ENCODE results near the gene GLDC.
"Not testable (repeated sequence)": the region's sequence is repeated elsewhere in the genome, so short reads cannot be mapped to it uniquely, and the experiment has no call there.

GLDC gene

DNA sequence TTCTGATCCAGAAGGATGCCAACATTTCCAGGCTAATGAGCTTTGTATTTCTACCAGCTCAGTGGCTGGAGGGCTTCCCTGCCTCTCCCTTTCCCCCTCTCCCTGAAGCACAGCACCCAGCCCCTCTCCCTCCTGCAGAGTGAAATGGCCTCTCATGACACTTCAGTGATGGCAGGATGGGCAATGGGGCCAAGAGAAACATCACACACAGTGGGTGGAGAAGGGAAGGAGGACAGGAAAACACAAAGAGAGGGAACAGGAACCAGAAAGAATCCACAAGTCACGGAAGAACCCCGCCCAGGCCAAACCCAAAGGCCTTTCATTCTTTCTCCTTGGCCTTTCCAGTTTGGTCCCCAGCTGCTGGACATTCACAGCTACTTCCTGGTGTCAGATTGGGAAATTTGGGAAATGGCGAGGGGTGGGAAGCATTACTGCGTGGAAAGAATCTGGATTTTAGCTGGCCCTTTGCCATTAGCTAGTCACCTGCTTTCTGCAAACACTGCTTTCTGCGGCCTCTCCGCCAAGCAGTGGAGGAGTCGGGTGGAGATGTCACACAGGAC lies 82.6 kb downstream of the GLDC start:
- DNase-seq = no peak

DNA sequence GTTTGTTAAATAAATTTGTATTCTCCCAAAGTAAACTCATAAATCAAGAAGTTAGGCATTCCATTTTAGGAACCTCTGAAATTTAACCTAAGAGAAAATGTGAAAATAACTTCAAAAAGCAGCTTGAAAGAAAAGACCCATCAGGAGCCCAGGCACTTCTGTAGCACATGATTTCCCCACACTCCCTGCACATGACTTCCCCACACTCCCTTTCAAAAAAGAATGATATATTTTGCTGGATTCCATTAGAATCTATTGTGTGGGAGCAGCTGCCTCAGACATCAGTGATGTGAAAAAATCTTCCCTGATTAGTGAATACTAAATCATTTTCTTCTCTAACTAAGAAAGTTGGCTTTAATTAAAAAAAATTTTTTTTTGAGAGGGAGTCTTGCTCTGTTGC lies 83.3 kb downstream of the GLDC start:
- no peak for DNase-seq

DNA sequence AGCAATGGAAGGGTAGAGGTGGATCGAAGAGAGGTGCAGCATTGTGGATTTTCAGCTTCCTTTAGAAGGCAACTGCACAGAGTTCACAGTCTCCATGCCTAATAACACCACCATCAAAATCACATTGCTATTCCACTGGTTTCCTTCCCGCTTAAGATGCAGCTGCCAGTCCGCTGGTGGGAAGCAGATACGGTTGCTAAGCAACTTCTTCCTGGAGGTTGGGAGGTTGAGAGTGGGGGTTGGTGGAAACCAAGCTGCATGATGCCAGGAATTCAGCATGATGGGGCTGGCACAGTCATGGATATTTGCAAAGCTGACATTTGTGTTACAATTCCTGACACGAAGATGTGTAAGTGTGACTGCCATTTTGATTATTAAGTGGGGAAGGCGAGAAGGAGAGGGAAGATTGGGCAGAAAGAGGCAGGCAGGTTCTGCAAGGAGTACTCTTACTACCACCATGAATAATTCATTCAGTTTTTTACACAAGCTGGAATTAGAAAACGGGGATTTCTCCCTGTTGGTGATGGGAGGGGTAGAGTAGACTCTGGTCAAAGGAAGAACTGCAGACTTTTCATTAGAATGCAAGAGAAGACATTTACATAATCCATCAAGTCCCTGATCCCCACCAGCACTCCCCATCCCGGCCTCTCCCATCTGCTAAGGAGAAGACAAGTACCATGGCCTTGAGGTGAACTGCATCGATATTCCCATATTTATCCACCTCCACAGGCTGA lies 87.5 kb downstream of the GLDC start:
- DNase-seq = no peak

DNA sequence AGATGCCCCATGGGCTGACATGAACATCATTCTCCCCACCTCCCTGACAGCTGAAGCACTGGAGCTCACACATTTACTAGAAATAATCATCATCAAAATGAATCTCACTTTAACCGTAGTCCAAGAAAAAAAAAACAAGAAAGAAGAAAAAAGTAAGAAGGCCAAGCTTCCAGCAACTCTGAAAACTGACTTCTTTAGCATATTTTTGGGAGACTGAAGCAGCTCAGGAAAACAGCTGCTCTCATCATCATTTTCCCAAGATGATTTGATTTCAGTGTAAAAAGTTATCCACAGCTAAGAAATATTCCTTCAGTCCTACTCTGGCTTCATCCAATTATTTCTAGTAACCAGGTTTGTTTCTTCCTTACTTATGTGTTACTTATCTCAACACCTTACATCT lies 91.7 kb downstream of the GLDC start:
- no peak for DNase-seq

DNA sequence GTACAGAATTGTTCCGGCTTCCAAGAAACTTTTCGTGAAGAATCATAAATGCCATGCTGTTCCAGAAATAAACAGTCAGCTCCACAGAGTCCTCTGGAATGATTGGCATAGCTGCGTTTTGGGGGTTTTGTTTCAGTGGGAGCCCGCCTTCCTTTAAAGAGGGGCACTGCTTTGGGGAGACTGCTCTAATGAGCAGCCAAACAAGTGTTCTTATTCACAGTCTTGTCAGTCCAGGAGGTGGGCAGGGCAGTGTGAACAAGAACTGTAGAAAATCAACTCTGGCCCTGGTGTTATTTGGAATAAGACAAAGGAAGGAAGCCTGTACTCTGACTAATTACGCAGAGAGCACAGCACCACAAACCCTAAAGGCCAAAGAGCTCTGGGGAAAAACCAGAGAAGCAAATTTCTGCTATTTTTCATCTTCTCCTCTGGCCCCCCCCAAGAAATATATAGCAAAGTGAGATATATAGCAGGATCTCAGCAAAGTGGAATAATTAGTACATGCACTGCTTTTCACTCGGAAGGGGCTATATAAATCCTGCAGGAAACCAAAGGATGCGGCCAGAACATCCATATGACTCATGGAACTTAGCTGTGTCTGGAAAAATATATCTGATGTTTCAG lies 92.9 kb downstream of the GLDC start:
- DNase-seq = no peak

DNA sequence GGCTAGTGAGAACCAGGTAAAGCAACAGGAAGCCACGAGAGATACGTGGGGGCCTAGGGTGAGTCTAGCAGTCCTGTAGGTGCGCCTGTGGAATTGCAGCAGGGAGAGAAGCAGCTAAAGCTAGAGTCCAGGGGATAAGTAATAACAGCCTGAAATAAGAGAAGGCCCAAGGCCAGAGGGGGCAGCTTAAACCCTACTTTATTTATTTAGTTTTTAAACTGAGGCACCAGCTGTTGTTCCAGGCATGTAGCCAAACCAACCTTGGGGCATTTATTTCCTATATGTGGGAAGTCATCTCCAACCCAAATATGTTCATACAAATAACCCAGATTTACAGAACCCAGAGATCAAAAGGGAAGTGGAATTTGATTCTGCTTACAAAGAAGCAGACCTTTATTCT lies 93.5 kb downstream of the GLDC start:
- DNase-seq = no peak

DNA sequence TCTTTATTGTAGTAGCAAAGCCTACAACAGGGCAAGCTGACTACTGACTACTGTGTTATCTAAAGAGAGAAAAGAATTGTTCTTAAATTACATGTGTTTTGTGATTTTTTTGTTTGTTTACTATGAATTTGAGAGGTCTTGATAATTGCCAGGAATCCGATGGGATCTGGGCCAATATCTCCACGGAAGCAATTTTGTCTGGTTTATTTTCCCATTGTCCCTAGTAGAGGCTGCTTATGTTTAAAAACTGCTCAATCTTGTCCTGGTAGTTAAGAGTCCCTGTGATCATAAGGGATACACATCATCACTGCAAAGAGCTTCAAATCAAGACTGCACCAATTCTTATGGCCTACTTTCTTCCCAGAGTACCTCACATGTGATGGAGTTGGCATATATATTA lies 94.4 kb downstream of the GLDC start:
- DNase-seq = no peak

DNA sequence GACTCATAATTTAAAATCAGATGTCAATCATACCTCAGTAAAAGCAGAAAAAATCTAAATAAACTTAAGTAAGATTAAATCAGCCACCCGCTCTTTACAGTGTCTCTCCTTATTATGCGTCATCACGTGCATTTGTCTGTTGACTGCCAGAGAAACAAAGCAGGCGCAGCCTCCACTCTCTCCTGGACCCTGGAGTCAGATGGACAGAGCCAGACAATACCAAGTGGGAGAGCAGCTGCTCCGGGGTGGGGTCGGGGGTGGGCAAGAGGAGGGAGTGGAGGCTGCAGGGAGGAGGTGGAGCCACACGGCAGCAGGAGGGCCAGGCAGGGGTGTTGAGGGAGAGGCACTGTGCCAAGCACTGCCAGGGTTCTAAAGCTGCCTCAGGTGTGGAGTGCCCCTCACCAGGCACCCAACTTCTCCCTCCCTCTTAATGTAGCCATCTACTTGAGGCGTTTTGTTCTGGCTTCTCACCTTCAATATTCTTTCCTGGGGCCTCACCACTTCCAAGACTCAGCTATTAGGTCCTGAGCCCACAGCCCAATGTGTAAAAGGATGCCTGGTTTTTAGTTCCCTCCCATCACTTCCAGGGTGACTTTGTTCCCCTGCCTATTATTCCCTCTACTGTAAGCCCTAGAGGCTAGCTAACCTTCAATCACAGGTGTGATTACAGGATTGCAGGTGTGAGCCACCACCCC lies 96.3 kb downstream of the GLDC start:
- DNase-seq = no peak

DNA sequence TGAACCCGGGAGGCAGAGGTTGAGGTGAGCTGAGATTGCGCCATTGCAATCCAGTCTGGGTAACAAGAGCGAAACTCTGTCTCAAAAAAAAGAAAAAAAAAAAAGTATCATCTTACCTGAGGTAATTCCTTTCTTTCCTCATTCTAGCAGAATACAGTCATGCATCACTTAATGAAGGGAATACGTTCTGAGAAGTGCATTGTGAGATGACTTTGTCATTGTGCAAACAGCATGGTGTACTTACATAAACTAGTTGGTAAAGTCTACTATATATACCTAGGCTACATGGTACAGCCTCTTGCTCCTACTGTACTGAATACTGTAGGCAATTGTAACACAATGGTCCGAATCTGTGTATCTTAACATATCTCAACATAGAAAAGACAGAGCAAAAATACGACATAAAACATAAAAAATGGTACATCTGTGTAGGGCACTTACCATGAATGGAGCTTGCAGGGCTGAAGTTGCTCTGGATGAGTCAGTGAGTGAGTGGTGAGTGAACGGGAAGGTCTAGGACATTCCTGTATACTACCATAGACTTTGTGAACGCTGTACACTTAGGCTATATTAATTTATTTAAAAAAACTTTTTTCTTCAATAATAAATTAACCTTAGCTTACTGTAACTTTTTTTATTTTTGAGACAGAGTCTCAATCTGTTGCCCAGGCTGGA lies 100.4 kb downstream of the GLDC start:
- DNase-seq = no peak

DNA sequence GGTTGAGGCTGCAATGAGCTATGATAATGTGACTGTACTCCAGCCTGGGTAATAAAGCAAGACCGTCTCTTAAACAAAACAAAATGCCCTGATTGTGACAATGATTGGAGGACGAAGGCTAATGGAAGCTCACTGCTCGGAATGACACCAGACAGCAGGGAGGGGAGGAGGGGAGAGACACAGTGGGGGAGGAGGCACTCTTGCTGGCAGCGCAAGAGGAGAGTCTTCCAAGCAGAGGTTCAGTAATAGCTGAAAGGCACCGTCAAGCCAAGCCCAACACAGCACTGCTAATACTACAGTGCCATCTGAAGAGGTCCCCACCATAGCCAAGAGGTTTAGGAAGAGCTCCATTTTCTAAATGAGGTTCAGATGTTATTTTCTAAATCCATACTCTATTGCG lies 102.3 kb downstream of the GLDC start:
- DNase-seq = no peak

DNA sequence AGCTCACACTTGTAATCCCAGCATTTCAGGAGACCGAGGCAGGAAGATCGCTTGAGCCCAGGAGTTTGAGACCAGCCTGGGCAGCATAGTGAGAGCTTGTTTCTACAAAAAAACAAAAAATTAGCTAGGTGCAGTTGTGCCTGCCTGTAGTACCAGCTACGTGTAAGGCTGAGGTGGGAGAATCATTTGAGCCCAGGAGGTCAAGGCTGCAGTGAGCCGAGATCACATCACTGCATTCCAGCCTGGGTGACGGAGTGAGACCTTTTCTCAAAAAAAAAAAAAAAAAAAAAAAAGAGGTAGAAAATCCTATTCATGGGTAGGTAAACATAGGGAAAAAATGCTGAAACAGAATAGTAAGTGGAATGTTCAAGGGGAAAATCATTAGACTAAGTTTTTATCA lies 102.9 kb downstream of the GLDC start:
- not testable (repeated sequence) for DNase-seq

DNA sequence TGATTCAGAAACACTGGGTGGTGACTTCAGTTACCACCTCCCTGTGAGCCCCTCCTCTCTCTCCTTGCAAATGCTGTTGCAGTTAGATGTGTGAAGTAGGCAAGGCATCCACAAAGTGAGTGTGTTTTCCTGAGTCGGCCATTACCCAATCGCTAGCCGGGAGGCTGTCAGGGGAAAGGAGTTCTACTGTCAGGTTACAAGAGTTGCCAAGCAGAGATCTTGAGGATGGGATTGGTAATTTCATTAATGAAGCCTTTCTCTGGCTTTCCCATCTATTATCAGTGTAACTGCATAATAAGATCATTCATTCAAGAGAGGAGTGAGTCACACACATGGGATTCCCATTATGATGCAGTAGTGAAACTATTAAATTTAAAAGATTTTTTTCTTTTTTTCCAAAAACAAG lies 106.9 kb downstream of the GLDC start:
- no peak for DNase-seq

DNA sequence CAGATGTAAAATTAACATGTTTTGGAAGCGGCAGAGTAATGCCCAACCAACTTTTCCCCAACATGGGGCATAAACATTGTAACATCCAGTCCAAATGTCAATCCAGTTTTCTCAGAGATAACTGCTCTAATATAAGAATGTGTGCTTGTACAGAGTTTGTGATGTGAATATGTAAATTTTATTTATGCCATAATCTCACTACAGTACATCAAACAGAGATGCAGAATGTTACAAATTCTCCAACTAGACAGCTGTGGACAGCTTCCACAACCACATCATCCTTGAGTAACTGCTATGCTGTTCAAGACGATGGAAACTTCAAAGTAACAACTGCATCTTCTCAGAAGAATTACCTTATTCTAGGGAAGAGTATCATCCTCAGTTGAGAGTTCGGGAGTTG lies 109.9 kb downstream of the GLDC start:
- DNase-seq = no peak

DNA sequence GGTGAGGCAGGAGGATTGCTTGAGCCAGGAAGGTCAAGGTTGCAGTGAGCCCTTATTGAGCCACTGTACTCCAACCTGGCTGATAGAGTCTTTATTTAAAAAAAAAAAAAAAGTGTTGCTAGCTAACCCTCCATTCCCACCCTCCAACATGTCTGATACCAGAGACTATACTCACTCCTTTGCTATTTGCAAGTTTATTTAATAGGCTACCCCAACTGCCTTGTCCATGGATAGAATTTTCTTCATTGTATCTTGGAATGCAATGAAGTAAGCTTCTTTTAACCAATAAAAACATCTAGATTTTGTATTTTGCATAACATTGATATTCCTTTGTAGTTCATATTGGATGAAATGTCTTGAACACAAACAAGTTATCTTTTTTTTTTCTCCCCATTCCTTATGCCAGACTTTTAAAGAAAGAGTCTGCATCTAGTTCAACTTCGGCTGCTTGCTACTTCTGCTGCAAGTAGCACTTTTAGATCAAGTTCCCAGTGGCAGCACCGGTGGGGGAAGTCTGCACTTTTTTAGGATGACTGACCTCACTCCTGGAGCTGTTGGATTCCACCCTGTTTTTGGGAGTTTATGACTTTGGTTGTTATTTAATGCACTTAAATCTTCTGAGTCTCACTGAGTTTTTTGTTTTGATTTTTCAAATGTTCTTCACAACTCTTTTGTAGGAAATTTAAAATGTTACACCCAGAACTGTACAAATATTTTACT lies 120.0 kb downstream of the GLDC start:
- no peak for DNase-seq

DNA sequence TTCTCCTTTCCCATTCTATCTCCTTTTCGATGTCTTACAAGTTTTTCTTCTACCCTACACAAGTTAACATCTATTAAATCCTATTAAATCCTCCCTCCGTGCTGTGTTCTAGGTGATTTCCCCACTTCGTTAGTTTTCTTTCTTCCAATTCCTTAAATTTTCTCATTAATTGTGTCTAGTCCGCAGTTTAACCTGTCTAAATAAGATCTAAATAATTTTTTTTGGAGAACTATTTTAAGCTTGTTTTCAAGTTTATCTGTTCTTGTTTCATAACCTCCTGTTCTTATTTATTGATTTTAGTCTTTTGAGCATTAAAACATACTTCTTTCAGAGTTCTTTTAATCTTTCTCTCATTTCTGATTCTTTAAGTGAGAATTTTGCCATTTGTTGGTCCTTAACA lies 123.3 kb downstream of the GLDC start:
- no peak for DNase-seq

DNA sequence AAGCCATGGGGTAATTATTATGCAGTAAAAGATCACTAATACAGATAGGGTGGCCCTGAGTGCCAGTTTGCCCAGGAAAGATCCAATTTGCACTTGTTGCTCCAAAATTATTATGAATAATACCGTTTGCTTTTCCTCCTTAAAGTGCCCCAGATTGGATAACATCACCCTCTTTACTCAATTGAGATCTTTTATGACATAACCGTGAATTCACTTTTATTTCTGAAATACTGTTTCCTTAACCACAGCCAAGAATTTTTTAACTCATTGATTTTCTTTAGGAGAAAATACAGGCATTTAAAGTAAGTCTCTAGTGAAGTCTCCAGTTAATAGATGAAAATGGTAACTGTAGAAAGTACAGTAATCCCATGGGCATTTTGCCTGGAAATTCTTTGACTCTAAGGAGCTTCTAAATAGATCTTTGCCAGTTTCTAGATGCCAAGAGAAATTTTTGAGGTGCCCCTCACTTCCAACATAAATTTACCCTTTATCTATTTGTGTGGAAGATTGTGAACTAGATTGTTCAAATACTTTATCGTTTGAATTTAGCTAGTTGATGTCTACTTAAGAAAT lies 133.4 kb downstream of the GLDC start:
- DNase-seq = no peak

DNA sequence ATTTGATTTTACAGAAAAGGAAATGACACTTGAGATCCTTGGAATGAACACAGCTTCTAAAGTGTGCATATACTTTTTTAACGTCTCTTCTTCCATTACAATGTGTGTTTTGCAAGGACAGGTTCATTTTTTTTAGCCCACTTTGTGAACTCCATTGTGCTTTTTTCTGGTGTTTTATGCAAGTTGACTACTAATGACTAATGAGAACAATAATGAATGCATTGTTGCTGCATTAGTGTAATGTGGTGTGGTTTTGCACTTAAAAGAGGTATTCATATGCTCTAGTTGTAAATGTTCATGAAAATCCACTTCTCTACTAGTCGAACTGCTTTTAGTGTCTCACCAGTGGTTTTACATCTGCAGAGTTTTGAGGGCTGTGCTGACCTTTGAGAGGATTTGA lies 139.0 kb downstream of the GLDC start:
- no peak for DNase-seq

DNA sequence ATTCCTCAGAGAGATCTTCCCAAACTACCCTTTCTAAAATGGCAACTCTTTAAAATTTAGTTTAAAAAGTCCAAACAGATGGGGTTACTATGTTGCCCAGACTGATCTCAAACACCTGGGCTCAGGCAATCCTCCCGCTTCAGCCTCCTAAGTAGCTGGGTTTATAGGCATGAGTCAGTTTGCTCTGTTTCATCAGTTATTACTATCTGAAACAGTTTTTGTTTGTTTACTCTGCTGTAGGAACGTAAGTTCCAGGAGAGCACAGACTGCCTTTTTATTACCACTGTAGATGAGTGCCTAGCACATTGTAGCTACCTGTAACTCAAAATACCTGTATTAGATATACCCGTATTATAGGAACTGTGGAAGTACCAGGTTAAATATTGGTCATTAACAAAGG lies 143.1 kb downstream of the GLDC start:
- DNase-seq = no peak

DNA sequence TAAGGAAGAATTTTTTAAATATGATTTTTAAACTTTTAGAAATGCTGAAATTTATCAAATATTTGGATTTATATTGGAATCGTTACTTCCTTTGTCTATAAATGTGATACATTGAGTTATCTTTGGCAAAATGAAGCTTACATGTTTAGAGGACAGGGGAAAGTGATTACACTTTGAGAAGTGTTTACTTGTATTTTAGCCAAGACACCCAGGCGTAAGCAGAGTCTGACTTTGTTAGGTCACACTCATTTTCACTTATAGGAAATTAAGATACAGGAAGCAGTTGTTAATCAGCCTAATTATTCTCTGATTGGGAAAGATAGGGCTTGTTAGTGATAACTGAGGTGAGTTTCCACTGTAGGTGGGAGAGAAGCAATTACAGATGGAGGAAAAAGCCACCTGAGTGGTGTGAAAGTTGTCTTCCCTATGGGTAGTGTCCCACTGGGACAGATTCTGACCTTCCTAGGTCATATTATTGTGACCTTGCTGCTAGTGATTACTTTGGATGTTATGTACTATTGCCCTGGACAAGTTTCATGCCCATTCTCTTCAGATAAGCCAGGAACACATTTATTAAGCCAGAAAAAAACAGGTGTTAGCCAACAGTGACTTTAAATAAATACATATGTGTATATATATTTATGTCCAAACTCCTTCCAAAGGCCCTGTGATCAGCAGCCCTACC lies 143.9 kb downstream of the GLDC start:
- no peak for DNase-seq

DNA sequence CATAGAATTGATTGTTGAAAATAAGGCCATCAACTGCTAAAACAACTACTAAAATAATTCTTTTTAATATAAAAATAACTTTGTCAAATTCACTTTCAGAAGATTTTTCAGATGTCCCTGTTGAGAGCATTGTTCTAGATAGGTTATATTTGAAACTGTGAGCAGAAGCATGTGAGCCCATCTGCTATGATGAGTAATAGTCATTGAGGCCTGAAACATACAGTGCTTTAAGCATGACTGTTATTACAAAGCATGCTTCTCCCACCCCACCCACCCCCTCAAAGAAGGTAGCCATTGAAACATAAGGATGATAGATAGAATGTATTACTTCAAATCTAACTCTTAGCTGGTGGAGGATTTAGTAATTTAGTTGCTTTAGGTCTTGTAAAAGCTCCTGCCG lies 146.5 kb downstream of the GLDC start:
- DNase-seq = no peak

DNA sequence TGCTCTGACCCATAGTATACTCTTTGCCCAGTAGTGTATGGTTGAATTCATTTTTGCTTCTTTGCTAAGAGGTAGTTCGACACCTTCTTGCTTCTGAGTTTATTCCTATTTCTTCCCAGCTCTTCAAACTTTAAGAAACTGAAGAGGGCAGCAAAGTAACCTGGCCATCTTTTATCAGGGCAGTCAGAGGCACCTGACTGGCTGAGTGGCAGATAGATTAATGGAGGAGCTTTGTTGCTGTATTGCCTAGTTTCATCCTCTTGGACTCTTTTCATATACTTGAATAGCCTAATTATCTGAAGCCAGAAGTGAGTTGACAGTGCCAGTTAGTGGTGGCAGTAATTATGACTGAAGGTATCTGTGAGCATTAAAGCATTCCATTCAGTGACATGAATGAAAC lies 150.1 kb downstream of the GLDC start:
- no peak for DNase-seq

DNA sequence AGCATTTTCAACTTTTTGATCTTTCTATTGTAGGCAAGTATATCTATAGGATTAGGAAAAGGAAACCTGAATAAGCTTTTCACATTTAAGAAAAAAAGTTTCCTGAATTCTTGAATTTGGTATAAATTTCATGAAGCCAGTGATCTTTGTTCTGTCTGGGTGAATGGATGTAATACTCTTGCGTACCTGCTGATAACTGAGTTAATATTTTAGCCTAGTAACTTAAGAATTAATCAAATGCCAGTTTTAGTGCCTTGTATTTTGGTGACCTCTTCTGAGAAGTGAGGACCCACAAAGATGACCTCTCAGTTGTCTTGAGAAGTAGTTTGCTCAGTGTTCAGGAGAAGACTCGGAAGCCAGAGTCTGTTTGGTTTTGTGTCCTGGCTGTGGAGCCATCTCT lies 154.7 kb downstream of the GLDC start:
- DNase-seq = no peak
